ENCODE results near the gene DUSP1. TPM values are rescaled to one million over a fixed set of nuclear protein-coding genes. Genes with fewer than 3 reads are reported as not detected.

DUSP1 gene
- total RNA-seq, 1 donor from 2014 or later = 250 TPM

DNA sequence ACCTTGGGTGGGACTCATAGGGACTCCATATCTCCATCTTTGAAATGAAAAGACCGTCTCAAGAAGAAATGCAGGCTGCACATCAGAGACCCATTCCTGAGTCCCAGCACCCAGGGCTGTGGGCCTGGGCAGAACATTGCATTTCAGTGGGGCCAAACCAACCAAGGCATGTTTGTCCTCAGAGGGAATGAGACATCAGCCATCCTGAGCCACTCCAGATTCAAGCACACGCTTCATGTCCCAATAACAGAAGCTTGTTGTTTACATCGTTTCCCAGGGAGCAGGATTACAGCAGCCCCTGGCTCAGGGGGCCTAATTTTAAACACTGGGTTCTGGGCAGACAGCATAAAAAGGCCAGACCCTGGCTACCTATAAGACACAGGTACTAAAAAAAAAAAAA, 24.3 kb downstream of the DUSP1 start:
- H3K4me1 Mint-ChIP-seq (ENCODE audit: unreplicated experiment) = peaks cover 17% of the 10 kb centered on the region
- no peak overlapping the region for H3K4me3 Mint-ChIP-seq (ENCODE audit: unreplicated experiment)
- H3K36me3 Mint-ChIP-seq (ENCODE audit: unreplicated experiment) = no peaks in the 10 kb centered on the region

DNA sequence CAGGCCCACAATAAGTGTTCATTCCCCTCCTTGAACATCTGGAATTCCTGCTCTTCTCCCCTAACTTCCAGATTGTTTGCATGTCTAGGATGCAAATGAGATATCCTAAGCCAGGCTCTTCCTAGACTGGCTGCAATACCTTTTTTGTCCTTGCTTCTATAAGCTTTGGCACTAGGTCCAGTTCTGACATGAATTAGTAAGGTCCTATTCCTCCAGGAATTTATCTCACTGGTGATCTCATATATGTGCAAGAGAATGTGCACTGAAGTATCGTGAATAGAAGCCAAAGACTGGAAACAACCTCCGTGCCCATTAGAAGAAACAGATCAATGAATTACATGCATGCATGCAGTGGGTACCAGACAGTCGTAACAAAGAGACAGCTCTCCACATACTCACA, 25.2 kb downstream of the DUSP1 start:
- H3K4me1 Mint-ChIP-seq (ENCODE audit: unreplicated experiment) = peaks cover 25% of the 10 kb centered on the region
- DNase-seq (ENCODE audit: extremely low spot score, unreplicated experiment) = no peak
- H3K4me3 Mint-ChIP-seq (ENCODE audit: unreplicated experiment) = no peak overlapping the region
- no peaks in the 10 kb centered on the region for H3K36me3 Mint-ChIP-seq (ENCODE audit: unreplicated experiment)
- H3K27me3 Mint-ChIP-seq (ENCODE audit: unreplicated experiment) = no peaks in the 10 kb centered on the region
- no peak overlapping the region for H3K27ac Mint-ChIP-seq (ENCODE audit: unreplicated experiment)
- peaks cover 8% of the 10 kb centered on the region for H3K9me3 Mint-ChIP-seq (ENCODE audit: unreplicated experiment)
- TF ChIP-seq, protein P1, sequence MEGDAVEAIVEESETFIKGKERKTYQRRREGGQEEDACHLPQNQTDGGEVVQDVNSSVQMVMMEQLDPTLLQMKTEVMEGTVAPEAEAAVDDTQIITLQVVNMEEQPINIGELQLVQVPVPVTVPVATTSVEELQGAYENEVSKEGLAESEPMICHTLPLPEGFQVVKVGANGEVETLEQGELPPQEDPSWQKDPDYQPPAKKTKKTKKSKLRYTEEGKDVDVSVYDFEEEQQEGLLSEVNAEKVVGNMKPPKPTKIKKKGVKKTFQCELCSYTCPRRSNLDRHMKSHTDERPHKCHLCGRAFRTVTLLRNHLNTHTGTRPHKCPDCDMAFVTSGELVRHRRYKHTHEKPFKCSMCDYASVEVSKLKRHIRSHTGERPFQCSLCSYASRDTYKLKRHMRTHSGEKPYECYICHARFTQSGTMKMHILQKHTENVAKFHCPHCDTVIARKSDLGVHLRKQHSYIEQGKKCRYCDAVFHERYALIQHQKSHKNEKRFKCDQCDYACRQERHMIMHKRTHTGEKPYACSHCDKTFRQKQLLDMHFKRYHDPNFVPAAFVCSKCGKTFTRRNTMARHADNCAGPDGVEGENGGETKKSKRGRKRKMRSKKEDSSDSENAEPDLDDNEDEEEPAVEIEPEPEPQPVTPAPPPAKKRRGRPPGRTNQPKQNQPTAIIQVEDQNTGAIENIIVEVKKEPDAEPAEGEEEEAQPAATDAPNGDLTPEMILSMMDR (IDR thresholded peaks at IDR 0.05) = no peak

More for the DNA sequence above, 24.3 kb downstream of the DUSP1 start:
- Mint-ChIP-seq H3K27me3 (ENCODE audit: unreplicated experiment) (no peaks in the 10 kb centered on the region), H3K27ac (ENCODE audit: unreplicated experiment) (no peak overlapping the region), H3K9me3 (ENCODE audit: unreplicated experiment) (peaks cover 8% of the 10 kb centered on the region)
- DNase-seq (ENCODE audit: extremely low spot score, unreplicated experiment) = no peak
- TF ChIP-seq, protein P1 (IDR thresholded peaks at IDR 0.05) = no peak

DNA sequence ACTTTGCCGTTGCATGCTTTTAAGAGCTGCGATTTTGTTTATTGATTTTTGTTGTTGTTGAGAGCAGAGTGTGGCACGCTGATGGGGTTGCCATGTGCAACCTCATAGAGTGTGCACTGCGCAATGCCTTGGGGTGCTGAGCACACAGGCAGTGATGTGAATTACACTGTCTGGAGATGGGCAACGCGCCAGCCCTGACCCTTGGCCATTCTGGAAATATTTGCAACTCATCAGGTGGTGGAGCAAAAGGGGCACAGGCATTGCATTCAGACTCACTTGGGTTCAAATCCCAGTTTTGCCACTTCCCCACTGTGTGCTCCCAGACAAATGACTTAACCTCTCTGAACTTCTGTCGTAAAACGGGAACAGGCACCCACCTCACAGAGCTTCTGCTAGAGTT, 25.6 kb downstream of the DUSP1 start:
- H3K36me3 Mint-ChIP-seq (ENCODE audit: unreplicated experiment) = no peaks in the 10 kb centered on the region
- H3K9me3 Mint-ChIP-seq (ENCODE audit: unreplicated experiment) = peaks cover 8% of the 10 kb centered on the region
- TF ChIP-seq, protein P1 (IDR thresholded peaks at IDR 0.05) = no peak
- DNase-seq (ENCODE audit: extremely low spot score, unreplicated experiment) = no peak
- no peaks in the 10 kb centered on the region for H3K27me3 Mint-ChIP-seq (ENCODE audit: unreplicated experiment)
- peaks cover 28% of the 10 kb centered on the region for H3K4me1 Mint-ChIP-seq (ENCODE audit: unreplicated experiment)
- H3K4me3 Mint-ChIP-seq (ENCODE audit: unreplicated experiment) = no peak overlapping the region
- no peak overlapping the region for H3K27ac Mint-ChIP-seq (ENCODE audit: unreplicated experiment)

DNA sequence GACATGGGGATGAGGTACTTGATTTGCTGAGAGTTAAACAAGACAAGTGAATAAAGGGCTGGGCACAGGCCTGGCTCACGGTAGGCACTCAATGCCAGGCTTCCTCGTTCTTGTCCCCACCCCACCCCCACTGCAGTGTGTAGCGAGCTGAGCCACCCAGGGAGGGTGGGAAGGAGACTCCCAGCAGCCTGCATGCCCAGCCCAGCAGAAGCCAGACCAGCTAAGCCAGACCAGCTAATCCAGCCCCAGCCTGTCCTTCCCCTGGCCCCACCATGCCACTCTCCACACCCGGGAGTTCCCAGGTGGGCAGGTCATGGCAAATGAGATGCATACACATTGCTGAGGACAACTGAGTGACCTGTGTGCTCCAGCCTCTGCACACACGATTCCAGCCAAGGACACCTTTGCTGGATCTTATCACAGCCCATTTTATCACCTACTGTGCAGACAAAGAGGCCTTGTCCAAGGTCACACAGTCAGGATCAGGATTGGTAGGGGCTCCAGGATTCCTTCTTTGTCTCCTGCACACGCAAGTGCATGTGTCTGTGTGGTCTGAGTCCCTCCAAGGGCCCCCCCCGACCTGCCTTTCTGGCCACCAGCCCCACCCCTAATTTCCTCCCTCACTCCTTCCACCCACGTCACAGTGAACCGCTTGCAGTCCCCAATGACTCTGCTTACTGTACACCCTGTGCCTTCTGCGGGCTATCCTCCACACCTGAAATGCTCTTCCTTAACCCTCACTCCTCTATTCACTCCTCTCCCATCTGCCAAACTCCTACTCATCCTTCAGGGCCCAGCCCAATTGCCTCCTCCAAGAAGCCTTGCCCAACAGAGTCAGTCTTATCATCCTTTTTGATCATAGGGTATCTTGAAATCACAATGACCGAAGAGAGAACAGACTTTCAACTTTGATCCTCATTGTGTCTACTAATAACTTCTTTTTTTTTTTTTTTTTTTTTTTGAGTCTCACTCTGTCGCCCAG, 26.6 kb downstream of the DUSP1 start:
- no peak overlapping the region for H3K4me3 Mint-ChIP-seq (ENCODE audit: unreplicated experiment)
- H3K4me1 Mint-ChIP-seq (ENCODE audit: unreplicated experiment) = peaks cover 22% of the 10 kb centered on the region
- TF ChIP-seq, protein P1 (IDR thresholded peaks at IDR 0.05) = no peak
- no peaks in the 10 kb centered on the region for H3K27me3 Mint-ChIP-seq (ENCODE audit: unreplicated experiment)
- peaks cover 8% of the 10 kb centered on the region for H3K9me3 Mint-ChIP-seq (ENCODE audit: unreplicated experiment)
- no peak overlapping the region for H3K27ac Mint-ChIP-seq (ENCODE audit: unreplicated experiment)
- DNase-seq (ENCODE audit: extremely low spot score, unreplicated experiment) = no peak
- H3K36me3 Mint-ChIP-seq (ENCODE audit: unreplicated experiment) = no peaks in the 10 kb centered on the region

Measured in osteocyte (in vitro differentiated cells).